PC-3 (cell line): Measurements from ENCODE around the gene PEX19.

ENCODE experiments used
- EZH2phosphoT487 ChIP-seq: fragments of 300-600 bp; sonication (generic); IDR thresholded peaks from 2 replicates; pipeline ENCODE4 v1.6.1; 2018; ENCODE audit warnings: mild to moderate bottlenecking, antibody characterized with exemption, low read length, borderline replicate concordance
- TF ChIP-seq, protein P1 (sequence below): fragments of 300-600 bp; sonication (generic); conservative IDR thresholded peaks from 2 replicates; pipeline ENCODE4 v1.5.1; 2017; ENCODE audit warnings: antibody characterized with exemption, low read depth, mild to moderate bottlenecking, low read length

- TF ChIP-seq, protein P1, sequence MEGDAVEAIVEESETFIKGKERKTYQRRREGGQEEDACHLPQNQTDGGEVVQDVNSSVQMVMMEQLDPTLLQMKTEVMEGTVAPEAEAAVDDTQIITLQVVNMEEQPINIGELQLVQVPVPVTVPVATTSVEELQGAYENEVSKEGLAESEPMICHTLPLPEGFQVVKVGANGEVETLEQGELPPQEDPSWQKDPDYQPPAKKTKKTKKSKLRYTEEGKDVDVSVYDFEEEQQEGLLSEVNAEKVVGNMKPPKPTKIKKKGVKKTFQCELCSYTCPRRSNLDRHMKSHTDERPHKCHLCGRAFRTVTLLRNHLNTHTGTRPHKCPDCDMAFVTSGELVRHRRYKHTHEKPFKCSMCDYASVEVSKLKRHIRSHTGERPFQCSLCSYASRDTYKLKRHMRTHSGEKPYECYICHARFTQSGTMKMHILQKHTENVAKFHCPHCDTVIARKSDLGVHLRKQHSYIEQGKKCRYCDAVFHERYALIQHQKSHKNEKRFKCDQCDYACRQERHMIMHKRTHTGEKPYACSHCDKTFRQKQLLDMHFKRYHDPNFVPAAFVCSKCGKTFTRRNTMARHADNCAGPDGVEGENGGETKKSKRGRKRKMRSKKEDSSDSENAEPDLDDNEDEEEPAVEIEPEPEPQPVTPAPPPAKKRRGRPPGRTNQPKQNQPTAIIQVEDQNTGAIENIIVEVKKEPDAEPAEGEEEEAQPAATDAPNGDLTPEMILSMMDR: no peak
- TF ChIP-seq EZH2phosphoT487: no peak
Measured at GRCh38 chr1:160330119-160330518, 45.2 kb upstream of the PEX19 start.
